ENCODE results near the gene SLC26A1.

Gene SLC26A1

DNA sequence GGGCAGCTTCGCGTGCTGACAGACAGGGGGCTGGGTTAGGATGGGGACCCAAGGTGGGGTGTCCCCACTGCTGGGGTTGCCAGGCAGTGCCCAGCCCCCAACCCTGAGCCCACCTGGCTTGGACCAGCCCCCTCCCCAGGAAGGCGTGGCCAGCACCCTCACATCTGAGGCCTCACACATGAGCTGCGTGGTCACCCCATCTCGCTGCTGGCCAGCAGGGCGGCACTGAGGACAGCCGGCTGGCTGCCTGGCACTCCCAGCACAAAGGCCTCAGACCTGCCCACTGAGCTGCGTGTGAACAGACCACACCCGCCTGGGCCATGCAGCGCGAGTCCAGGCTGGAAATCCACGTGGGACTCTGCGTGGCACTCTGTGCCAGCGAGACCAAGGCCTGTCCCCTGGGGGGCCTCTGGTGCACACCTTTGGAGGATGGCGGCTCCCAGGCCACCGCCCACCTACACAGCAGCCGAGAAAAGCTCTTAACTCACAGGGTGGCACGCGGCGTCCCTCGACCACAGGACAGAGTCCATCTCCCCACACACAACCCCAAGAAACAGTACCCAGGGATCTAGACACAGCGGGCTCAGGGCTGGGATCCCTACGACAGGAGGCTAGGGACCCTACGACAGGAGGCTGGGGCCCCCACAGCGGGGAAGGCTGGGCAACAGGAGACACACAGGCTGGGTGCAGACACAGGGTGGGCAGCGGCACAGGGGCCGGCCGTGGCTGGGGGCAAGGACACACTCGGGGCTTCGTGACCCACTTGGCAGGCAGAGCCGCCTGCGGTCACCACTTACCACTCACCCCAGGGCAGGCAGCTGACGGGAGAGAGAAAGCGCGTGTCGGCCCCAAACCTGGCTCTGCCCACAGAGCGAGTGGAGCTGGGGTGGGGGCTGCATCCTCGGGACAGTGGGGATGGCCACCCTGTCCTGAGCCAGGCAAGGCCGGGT is 29.7 kb downstream of the SLC26A1 start:
- DNase-seq, result no peak

DNA sequence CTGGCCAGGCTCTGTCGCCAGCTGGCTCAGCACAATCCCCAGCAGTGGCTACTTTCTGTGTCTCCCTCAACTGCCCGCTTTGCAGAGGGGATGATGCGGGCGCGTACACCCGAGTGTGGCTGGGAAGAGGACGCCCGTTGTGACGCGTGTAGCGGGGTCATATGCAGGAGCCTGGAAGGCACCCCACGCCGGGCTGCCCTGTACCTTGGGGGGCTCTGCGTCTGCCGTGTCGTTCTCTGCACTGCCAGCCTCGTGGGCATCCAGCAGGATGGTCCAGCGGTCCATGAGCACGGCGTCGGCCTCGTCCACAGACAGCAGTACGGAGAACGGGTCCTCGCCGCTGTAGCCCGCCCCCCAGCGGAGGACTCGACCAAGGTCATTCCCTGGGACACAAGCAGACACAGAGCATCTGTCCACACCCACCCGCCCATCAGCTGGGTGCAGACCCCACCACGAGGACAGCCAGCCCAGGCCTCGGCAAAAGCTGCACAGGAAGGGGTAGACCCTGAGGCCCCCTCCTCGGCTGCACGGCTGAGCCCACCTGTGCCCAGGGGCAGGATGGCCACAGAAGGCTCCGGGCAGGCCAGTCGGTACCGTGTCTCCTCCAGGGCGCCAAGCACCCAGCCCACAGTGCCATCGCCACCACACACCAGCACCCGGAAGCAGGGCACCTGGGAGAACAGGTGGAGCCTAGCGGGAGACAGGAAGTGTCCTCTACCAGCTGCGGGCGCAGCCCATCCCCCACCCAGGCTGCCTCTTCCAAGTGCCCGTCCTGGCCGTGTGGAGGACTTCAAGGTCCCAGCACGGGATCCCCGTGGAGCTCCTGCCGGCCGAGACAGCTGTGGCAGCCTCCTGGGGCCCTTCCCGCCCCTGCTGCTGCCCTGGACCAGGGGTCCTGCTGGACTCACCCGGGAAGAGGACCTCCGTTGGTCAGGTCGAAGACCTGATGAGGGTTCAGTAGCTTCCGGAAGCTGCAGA is 30.7 kb downstream of the SLC26A1 start:
- DNase-seq, result peak; percentile 24

DNA sequence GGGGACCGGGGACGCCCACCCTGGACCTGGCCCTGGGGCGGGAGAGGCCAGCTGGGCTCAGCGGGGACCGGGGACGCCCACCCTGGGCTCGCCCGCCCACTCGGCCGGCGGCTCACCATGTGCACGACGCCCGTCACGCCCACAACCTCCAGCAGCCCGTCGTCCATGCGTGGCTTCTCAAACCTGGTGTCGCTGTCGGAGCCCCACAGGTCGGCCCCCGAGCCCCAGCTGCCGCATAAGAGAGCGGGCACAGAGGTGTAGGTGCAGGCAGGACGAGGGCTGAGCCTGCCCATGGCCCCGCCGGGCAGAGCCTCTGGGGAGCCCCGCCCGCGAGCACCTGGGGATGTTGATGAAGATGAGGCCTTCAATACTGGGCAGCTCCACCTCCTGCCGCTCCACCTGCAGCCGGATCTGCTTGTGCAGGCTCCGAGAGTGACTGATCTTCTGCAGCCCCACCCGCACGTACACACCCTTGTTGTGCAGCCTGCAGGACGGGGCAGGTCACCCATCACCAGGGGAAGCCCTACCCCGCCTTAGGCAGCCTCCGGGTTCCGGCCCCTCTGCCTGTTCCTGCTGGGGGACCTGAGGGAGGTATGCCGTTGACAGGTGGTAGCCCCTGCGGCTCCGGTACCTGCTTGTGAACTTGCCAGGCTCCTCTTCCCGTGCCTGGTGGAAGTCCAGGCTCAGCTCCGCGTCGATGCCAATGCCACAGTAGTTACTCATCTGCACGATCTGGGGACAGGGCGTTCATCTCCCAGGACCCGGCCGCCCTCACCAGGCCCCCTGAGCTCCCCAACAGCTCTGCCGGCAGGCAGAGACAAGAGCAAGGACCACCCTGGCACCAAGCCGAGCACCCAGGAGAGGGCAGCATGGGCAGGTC is 31.6 kb downstream of the SLC26A1 start:
- peak; percentile 66 for DNase-seq

DNA sequence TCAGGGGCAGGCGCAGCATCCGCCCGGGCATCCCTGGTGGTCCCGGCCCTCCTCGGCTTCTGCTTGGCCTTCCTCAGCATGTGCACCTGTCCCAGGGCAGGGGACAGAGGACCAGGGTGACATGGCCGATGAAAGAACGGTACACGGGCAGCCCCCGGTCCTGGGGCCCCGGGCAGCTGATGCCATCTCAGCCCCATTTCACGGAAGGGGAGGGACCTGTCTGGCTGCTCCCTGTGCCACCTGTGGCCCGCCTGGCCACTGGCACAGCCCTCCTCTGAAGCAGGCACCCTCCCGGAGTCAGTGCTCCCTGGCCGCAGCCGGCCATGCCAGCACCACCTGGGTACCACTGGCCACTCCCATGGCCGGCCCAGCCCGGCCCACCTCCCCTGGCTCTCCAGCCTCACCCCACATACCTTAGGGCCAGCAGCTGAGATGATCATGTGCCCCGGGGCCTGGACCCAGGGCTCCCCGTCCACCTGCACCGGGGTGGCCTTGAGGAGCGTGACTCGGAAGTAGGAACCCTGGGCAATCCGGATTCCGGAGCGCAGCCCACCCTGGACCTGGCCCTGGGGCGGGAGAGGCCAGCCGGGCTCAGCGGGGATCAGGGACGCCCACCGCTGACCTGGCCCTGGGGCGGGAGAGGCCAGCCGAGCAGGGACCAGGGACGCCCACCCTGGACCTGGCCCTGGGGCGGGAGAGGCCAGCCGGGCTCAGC is 32.4 kb downstream of the SLC26A1 start:
- DNase-seq, result peak; percentile 43

DNA sequence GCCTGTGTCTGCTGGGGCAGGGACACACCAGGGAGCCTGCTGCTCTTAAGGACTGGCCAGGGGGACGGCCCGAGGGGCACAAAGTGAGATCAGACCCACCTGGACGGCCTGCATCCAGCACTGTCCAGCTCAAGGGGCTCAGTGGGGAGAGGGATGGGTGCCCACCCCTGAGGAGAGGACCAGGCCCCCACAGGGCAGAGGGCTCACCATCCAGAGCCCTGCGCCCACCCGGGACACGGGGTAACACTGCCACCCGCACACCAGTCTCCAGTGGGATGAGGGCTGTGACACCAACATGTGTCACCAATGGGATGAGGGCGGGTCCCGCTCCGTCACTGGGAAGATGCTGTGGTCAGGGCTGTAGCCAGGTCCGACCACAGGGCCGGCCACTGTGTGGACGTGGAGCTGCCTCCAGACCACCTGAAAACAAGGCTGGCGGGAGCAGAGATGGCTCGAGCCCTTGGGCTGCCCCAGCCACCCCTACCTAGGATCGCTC is 33.0 kb downstream of the SLC26A1 start:
- peak; percentile 26 for DNase-seq

DNA sequence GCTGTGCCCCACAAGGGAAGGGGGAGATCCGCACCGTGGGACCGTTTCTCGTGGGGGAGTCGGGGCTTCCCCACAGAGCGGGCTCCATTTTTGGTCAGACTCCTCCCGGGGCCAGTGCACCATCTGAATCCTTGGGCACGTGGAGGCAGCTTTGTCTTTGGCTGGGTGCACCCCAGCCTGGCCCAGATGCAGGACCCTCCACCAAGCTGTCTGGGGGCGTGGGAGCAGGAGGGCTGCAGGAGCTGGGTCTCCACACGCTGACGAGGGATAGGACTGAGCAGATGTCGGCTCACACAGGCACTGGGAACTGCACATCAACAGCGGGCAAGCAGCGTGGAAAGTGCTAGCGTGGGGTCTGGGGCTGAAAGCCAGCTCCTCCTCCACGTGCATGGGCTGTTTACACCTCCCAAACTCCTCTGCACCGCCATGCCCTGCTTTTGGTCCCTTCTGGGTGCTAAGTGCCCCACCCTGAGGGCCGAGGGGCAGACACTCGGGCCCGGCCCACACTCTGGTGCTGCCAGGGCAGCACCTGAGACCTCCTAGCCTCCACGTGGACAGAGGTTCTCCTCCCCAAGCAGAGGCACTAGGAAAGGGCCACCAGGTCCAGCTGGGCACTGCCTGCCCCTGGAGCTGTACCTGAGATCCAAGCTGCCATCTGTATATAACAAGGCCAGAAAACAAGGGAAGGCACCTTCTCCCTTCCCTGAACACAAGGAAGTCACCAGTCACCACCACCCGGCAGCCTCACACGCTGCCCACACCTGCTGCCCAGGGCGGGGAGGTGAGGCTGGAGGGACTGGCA is 33.7 kb downstream of the SLC26A1 start:
- DNase-seq, result peak; percentile 33

DNA sequence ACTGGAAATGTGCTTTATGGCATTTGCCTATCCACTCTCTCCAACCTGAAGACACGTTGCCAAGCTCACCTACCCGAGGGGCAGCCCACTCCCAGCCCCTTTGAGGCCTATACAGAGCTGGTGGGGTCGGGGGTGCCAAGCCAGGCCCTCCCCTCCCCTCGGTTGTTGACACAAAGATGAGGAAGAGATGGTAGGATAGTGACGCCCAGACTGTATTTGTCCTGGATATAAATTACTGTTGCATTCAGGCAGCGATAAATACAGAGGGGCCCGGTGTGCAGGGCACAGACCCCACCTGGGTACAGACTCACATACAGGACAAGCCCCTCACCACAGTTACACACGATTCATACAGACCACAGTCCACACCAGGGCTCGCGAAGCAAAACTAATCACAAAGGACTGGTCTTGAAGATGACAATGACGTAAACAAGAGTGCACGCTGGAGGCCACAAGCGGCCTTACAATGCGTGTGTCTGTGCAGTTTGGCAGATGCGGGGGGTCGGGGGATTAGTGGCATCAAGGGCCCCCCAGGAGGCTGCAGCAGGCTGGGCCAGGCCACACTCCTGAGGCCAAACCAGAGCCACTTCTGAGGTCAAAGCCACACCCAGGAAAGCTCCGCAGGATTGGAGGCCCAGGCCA is 34.4 kb downstream of the SLC26A1 start:
- peak; percentile 13 for DNase-seq

DNA sequence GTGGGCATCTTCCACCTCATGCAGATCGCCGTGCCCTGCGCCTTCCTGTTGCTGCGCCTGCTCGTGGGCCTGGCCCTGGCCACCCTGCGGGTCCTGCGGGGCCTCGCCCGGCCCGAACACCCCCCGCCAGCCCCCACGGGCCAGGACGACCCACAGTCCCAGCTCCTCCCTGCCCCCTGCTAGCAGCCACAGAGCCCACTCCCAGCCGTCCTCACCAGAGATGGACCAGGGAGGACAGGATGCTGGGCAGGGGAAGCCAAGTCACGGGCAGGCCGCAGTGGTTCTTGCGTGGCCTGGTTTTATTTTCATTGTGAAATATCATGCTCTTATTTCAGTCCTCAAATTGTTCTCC is 34.9 kb downstream of the SLC26A1 start:
- no peak for DNase-seq

DNA sequence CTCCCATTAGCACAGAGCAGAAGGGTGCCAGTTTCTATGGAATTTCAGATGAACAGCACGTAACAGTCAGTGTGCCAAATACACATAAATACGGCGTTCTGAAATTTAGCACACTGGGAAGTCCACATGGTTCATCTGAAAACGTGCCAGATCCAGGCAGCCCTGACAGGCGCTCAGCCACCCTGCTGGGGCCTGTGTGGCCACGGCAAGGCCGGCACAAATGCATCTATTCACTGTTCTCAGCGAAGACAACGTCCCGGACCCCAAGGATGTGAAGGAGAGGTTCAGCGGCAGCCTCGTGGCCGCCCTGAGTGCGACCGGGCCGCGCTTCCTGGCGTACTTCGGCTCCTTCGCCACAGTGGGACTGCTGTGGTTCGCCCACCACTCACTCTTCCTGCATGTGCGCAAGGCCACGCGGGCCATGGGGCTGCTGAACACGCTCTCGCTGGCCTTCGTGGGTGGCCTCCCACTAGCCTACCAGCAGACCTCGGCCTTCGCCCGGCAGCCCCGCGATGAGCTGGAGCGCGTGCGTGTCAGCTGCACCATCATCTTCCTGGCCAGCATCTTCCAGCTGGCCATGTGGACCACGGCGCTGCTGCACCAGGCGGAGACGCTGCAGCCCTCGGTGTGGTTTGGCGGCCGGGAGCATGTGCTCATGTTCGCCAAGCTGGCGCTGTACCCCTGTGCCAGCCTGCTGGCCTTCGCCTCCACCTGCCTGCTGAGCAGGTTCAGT is 35.5 kb downstream of the SLC26A1 start:
- DNase-seq, result peak; percentile 29

DNA sequence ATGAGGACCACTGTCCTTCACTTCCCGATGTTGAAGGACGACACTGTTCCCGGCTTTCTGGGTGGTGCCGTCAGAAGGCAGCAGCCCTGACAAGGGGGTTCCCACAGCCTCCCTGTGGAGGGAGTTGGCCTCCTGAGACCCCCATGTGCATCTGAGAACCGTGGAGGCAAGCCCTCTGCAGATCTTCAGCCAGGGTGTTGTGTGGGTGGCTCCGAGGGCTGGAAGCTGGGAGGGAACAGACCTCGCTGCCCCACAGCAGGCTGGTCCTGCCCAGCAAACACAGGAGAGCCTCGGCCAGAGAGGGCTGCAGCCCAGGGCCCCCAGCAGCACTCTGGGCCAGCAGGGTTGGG is 36.0 kb downstream of the SLC26A1 start:
- DNase-seq, result peak; percentile 23

DNA sequence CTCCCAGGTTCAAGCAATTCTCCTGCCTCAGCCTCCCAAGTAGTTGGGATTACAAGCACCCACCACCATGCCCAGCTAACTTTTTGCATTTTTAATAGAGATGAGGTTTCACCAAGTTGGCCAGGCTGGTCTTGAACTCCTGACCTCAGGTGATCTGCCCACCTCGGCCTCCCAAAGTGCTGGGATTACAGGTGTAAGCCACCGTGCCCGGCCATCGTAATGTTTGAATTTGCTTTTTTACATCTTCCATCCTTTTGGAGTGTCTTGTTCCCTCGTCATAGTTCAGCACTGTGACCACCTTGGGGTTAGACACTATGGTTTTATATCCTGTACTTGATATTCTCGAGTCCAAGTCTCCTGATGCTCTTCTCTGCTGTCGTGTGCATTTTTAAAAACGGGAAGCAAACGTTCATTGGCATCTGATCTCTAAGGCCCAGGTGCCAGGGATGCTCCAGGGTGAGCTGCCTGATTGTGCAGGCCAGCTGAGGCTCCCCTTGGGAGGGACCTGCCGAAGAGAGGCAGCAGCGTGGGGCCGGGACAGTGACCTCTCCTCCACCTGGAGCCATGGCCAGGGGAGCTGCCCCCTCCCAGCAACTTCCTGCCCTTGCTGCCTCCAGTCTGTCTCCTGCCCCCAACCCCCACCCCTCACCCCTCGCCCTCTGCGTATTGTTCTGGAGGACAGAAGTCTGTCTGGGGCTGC is 36.5 kb downstream of the SLC26A1 start:
- DNase-seq, result peak; percentile 29

DNA sequence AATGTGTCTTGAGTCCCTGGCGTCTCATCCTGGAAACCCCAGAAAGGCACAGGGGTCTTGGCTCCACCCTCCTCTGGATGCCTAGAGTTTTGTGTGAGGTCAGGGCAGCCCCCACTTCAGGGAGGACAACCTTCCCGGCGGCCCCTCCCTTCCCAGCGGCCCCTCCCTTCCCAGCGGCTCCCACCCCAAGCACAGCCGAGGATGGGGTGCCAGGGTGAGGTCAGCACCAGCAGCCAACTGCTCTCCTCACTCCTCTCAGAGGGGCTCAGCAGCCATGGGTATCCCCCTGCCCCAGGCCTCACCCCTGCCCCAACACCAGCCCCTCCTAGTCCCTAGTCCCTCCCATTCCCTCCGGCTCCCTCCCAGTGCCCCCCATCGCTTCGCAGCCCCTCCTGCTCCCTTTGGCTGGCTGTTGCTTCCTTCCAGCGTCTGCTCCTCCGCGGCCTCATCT is 37.2 kb downstream of the SLC26A1 start:
- no peak for DNase-seq

DNA sequence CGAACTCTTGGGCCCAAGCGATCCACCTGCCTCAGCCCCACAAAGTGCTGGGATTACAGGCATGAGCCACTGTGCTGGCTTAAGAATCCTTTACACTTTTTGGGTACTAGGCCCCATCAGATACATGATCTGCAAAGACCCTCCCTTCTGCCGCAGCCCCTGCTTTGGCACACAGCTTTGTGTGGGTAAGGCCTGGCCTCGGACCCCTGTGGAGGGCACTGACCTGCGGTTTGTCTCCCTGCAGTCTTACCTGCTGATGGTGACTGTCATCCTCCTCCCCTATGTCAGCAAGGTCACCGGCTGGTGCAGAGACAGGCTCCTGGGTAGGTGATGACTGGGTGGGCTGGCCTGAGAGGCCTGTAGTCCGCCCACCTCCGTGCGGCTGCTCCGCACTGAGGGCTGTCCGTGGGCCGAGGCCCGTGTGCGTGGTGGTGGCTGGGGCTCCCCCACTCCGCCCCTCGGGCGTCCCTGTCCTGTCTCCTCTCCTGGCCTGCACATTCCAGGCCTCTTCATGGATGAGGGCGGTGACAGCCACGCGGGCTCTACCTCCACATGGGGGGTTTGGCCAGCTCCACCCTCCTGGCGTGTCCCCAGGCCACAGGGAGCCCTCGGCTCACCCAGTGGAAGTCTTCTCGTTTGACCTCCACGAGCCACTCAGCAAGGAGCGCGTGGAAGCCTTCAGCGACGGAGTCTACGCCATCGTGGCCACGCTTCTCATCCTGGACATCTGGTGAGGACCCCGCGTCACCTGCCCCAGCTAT is 37.9 kb downstream of the SLC26A1 start:
- DNase-seq, result peak; percentile 13

DNA sequence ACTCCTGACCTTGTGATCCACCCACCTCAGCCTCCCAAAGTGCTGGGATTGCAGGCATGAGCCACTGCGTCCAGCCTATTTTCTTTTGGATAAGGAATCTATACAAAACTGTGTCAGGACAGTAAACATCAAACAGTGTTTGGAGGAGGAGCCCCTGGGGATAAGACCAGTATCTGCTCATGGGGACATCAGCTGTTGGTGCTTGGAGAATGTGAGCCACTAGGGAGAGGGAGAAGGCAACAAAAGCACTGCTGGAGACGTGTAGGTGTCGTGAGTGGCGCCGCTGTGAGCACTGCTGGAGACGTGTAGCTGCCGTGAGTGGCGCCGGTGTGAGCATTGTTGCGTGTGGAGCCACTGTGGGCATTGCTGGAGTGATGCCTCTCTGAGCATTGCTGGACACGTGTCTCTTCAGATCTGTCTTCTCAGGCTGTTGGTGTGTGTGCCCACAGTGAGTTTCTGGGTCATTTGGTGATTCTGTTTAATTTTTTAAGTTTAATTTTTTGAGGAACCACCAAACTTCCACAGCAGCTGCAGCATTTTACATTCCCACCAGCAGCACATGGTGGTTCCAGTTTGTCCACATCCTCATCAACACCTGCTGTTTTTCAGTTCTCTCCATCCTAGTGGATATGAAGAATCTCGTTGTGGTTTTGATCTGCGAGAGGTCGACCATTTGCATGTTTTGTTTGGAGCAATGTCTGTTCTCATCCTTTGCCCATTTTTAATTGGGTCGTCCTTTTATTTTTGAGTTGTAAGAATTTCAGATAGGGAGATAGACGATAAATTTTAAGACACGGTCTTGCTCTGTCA is 38.8 kb downstream of the SLC26A1 start:
- DNase-seq, result no peak

DNA sequence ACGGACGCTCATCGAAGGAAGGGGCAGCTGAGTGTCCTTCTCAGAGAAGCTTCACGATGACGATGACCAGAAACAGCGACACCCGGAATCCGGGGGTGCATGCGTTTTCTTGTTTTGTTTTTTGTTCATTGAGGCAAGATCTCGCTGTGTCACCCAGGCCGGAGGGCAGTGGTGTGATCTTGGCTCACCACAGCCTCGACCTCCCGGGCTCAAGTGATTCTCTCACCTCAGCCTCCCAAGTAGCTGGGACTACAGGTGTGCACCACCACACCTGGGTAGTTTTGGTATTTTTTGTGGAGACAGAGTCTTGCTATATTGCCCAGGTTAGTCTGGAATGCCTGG is 39.7 kb downstream of the SLC26A1 start:
- no peak for DNase-seq

DNA sequence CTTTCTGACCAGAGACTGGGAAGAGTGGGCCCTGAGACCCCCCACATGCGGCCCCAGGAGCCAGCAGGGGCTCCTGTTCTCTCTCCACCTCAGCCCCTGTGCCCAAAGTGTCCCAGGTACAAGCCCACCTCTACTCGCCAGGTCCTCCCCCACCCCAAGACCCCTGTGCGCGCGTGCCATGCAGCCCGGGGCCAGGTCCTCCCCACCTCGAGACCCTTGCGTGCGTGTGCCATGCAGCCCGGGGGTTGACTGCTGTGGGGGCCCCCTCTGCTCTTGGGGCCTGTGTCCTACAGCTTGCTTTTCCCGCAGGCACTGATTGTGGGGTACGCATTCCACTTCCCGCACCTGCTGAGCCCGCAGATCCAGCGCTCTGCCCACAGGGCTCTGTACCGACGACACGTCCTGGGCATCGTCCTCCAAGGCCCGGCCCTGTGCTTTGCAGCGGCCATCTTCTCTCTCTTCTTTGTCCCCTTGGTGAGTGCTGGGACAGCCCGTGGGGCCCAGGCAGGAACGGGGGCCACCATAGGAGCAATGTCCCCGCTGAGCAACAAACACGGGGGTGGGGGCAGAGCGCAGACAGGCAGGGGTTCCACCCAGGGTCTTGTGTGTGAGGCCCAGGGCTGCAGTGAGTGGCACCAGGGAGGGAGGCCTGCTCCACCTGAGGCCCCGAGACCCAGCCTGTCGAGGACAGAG is 40.2 kb downstream of the SLC26A1 start:
- no peak for DNase-seq
